ENCODE measurements around the gene RBM47. TPM values are rescaled to one million over a fixed set of nuclear protein-coding genes. Genes with fewer than 3 reads are reported as not detected.

The RBM47 gene
- total and polyA plus RNA-seq, 2 of the 4 experiments (the other 2 are of a cell fraction), result 0.44 to 1.1 TPM

DNA sequence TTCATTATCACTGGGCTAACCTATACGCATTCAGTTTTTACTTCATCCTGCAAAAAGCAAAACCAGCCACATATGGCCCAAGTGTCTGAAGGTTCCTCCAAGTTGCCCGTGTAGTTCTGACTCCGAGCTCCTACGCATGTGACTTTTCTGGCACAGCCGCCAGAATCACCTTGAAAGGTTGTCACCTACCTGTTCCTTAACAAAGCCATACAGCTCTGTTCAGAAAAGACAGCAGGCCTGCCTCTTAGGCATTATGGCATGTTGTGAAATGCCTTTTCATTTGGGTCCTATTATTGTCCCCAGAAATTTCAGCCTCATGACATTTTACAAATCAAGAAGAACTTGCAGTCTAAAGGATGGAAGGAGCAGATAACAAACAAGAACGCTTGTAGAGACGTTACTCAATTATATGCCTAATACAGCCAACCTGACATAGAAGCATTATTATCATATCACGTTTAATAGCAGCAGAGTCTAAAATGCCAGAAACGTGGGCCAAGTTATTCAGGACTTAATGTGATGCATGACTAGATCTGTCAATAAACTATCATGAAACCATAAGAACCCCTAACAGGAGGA is 118.5 kb downstream of the RBM47 start:
- no peaks in the 10 kb centered on the region for H3K27me3 ChIP-seq (ENCODE audit: control insufficient read depth, insufficient read depth, low read length)
- no peak overlapping the region for H2BK5ac ChIP-seq (ENCODE audit: low read depth, low read length, poor library complexity, severe bottlenecking)
- CTCF ChIA-PET, result no interaction called here
- no peak overlapping the region for H4K5ac ChIP-seq (ENCODE audit: low read depth, low read length)
- no TSS peak for BruUV-seq (replicated peaks)
- H2BK15ac ChIP-seq (ENCODE audit: low read depth, low read length), result no peak overlapping the region
- H3K14ac ChIP-seq (replicated peaks; ENCODE audit: low read depth, low read length), result no peak overlapping the region
- H3K4me1 ChIP-seq (ENCODE audit: control insufficient read depth, insufficient read depth, low read length), result no peaks in the 10 kb centered on the region
- H3K4me2 ChIP-seq (ENCODE audit: low read depth, low read length), result no peak overlapping the region
- no peak overlapping the region for H3K18ac ChIP-seq (ENCODE audit: low read depth, low read length)
- POLR2A ChIA-PET (ENCODE audit: unreplicated experiment), result no interaction called here
- no peak overlapping the region for H3K23ac ChIP-seq (ENCODE audit: low read depth, low read length)
- H3K9me1 ChIP-seq (ENCODE audit: insufficient read depth, low read length), result no peaks in the 10 kb centered on the region
- H2AFZ ChIP-seq (replicated peaks; ENCODE audit: low read length, poor library complexity), result no peak overlapping the region
- no peak overlapping the region for H3K27ac ChIP-seq (ENCODE audit: insufficient read depth, low read length)
- H4K20me1 ChIP-seq (ENCODE audit: insufficient read depth, low read length), result no peaks in the 10 kb centered on the region
- intact Hi-C loops (cut with micrococcal nuclease), result no loop called here
- no peak for ATAC-seq (ENCODE audit: low read depth)
- no peak overlapping the region for H2BK120ac ChIP-seq (ENCODE audit: low read depth, low read length)
- no CpG with 5 or more reads among the region's 9 CpGs for WGBS, 2 experiments (ENCODE audit: extremely low coverage in 2 of 2, insufficient read length in 1 of 2)
- H3K9ac ChIP-seq (ENCODE audit: low read depth, low read length), result no peak overlapping the region
- TF ChIP-seq CEBPB (IDR thresholded peaks at IDR 0.05; ENCODE audit: low read depth, low read length), result no peak
- H2AK5ac ChIP-seq (ENCODE audit: low read depth, low read length), result no peak overlapping the region
- H4K91ac ChIP-seq (ENCODE audit: insufficient read depth, low read depth, low read length), result no peak overlapping the region
- no peak overlapping the region for H3K4ac ChIP-seq (ENCODE audit: low read depth, low read length)
- dilution Hi-C loops (cut with HindIII; ENCODE audit: low sequenced_read_pairs, unreplicated experiment), result no loop called here
- H3K4me3 ChIP-seq (ENCODE audit: insufficient read depth, low read depth, low read length), result no peak overlapping the region
- no peak overlapping the region for H3K56ac ChIP-seq (ENCODE audit: extremely low read depth, insufficient read depth, low read length)
- no peaks in the 10 kb centered on the region for H3K36me3 ChIP-seq (ENCODE audit: control insufficient read depth, insufficient read depth, low read length)
- H4K8ac ChIP-seq (ENCODE audit: low read depth in 2 of 2, low read length in 2 of 2), result no peak overlapping the region
- H2AK9ac ChIP-seq (replicated peaks; ENCODE audit: low read depth, low read length, poor library complexity), result no peak overlapping the region
- H3K9me3 ChIP-seq (ENCODE audit: control insufficient read depth, insufficient read depth, low read length), result no peaks in the 10 kb centered on the region
- in situ Hi-C loops (cut with MboI; ENCODE audit: low sequenced_read_pairs), result no loop called here
- no peak overlapping the region for H2BK20ac ChIP-seq (ENCODE audit: low read depth, low read length)
- no peaks in the 10 kb centered on the region for H3K79me1 ChIP-seq (ENCODE audit: low read depth in 1 of 2, low read length in 2 of 2)
- no peak for DNase-seq
